GM06990 (cell line): ENCODE data around the gene LRP4.

Experiments used
- DNase-seq: peaks from one replicate; pipeline ENCODE4 v3.0.0-alpha.2; 2011; ENCODE audit not compliant: insufficient read length; ENCODE audit errors: extremely low read depth
- H3K27me3 ChIP-seq: replicated peaks from 2 replicates; pipeline ENCODE4 v1.6.0; 2011; ENCODE audit warnings: low read length; ENCODE audit not compliant: control insufficient read depth, insufficient read depth
- H3K36me3 ChIP-seq: 2 replicates; pipeline ENCODE4 v1.5.1; 2011; ENCODE audit warnings: low read length; ENCODE audit not compliant: control insufficient read depth, insufficient read depth
- H3K4me3 ChIP-seq: replicated peaks from 2 replicates; pipeline ENCODE4 v1.5.1; 2011; ENCODE audit warnings: low read depth, mild to moderate bottlenecking, control low read depth, low read length
- CTCF ChIP-seq: IDR thresholded peaks from 2 replicates; pipeline ENCODE4 v1.5.1; 2011; ENCODE audit warnings: low read length, control low read depth, mild to moderate bottlenecking, inconsistent platforms; ENCODE audit not compliant: insufficient read depth, poor library complexity, severe bottlenecking

Gene LRP4

GRCh38 chr11:46902694-46903093 lies 15.7 kb downstream of the LRP4 start:
- no peak overlapping the region for H3K4me3 ChIP-seq
- H3K36me3 ChIP-seq, result no peaks in the 10 kb centered on the region
- H3K27me3 ChIP-seq, result no peaks in the 10 kb centered on the region; the same call in 1 of the 2 replicates
- no peak for TF ChIP-seq CTCF
- DNase-seq, result no peak

GRCh38 chr11:46901156-46901555 lies 17.2 kb downstream of the LRP4 start:
- no peak for DNase-seq
- Histone ChIP-seq H3K27me3 (no peaks in the 10 kb centered on the region; the same call in 1 of the 2 replicates), H3K4me3 (no peak overlapping the region), H3K36me3 (no peaks in the 10 kb centered on the region)
- TF ChIP-seq CTCF, result no peak

GRCh38 chr11:46900091-46900746 lies 18.1 kb downstream of the LRP4 start:
- no peaks in the 10 kb centered on the region; the same call in 1 of the 2 replicates for H3K27me3 ChIP-seq
- no peak for TF ChIP-seq CTCF
- H3K36me3 ChIP-seq, result no peaks in the 10 kb centered on the region
- H3K4me3 ChIP-seq, result no peak overlapping the region
- DNase-seq, result no peak

- H3K4me3 ChIP-seq, result no peak overlapping the region
- H3K36me3 ChIP-seq, result no peaks in the 10 kb centered on the region
- H3K27me3 ChIP-seq, result no peaks in the 10 kb centered on the region; the same call in 1 of the 2 replicates
- no peak for DNase-seq
- no peak for TF ChIP-seq CTCF
These were observed 18.8 kb downstream of the LRP4 start for GRCh38 chr11:46899501-46900025.

- no peak for TF ChIP-seq CTCF
- no peak for DNase-seq
- Histone ChIP-seq H3K4me3 (no peak overlapping the region), H3K27me3 (no peaks in the 10 kb centered on the region; the same call in 1 of the 2 replicates), H3K36me3 (no peaks in the 10 kb centered on the region)
These were observed 19.8 kb downstream of the LRP4 start for GRCh38 chr11:46898396-46899095.
